ENCODE results near the gene M1AP. TPM values are rescaled to one million over a fixed set of nuclear protein-coding genes. Genes with fewer than 3 reads are reported as not detected.

The M1AP gene
- total and polyA plus RNA-seq, 2 donors from 2014 or later = 0.49 to 3.4 TPM

- H3K9ac ChIP-seq (ENCODE audit: low read length in 3 of 3) = no peak overlapping the region
- no peaks in the 10 kb centered on the region for H3K27me3 ChIP-seq (ENCODE audit: control insufficient read depth, insufficient read depth, low read length)
- intact Hi-C loops (cut with DNase I) = no loop called here
- H3K27ac ChIP-seq (ENCODE audit: low read depth in 2 of 2, low read length in 2 of 2) = no peak overlapping the region
- DNase-seq (no peak), FAIRE-seq (no peak)
- H3K9me3 ChIP-seq (ENCODE audit: control insufficient read depth in 2 of 3, insufficient read depth in 1 of 3, low read length in 3 of 3) = no peaks in the 10 kb centered on the region
- H3K36me3 ChIP-seq (ENCODE audit: control insufficient read depth in 2 of 3, insufficient read depth in 3 of 3, low read length in 3 of 3) = no peaks in the 10 kb centered on the region
- H3K4me3 ChIP-seq (ENCODE audit: low read length in 3 of 3) = no peak overlapping the region
- TF ChIP-seq CTCF (IDR thresholded peaks at IDR 0.05; ENCODE audit: borderline replicate concordance, extremely low read depth, insufficient read depth) = no peak
- no peaks in the 10 kb centered on the region for H3K4me1 ChIP-seq (ENCODE audit: control insufficient read depth in 2 of 3, insufficient read depth in 2 of 3, low read depth in 1 of 3, low read length in 3 of 3)
Measured at GRCh38 chr2:74576863-74577229, 71.3 kb downstream of the M1AP start.

- no peak overlapping the region for H3K4me3 ChIP-seq (ENCODE audit: low read length in 3 of 3)
- H3K27me3 ChIP-seq (ENCODE audit: control insufficient read depth, insufficient read depth, low read length) = no peaks in the 10 kb centered on the region
- intact Hi-C loops (cut with DNase I) = no loop called here
- H3K36me3 ChIP-seq (ENCODE audit: control insufficient read depth in 2 of 3, insufficient read depth in 3 of 3, low read length in 3 of 3) = no peaks in the 10 kb centered on the region
- no peak overlapping the region for H3K9ac ChIP-seq (ENCODE audit: low read length in 3 of 3)
- H3K27ac ChIP-seq (ENCODE audit: low read depth in 2 of 2, low read length in 2 of 2) = no peak overlapping the region
- H3K4me1 ChIP-seq (ENCODE audit: control insufficient read depth in 2 of 3, insufficient read depth in 2 of 3, low read depth in 1 of 3, low read length in 3 of 3) = no peaks in the 10 kb centered on the region
- TF ChIP-seq CTCF (IDR thresholded peaks at IDR 0.05; ENCODE audit: borderline replicate concordance, extremely low read depth, insufficient read depth) = no peak
- peak in 1 of 5 donors; percentile 22 for DNase-seq
- H3K9me3 ChIP-seq (ENCODE audit: control insufficient read depth in 2 of 3, insufficient read depth in 1 of 3, low read length in 3 of 3) = no peaks in the 10 kb centered on the region
- no peak for FAIRE-seq
Measured at GRCh38 chr2:74576211-74576862, 71.8 kb downstream of the M1AP start.

- intact Hi-C loops (cut with DNase I) = no loop called here
- H3K4me1 ChIP-seq (ENCODE audit: control insufficient read depth in 2 of 3, insufficient read depth in 2 of 3, low read depth in 1 of 3, low read length in 3 of 3) = no peaks in the 10 kb centered on the region
- no peak for TF ChIP-seq CTCF (IDR thresholded peaks at IDR 0.05; ENCODE audit: borderline replicate concordance, extremely low read depth, insufficient read depth)
- DNase-seq (no peak), FAIRE-seq (no peak)
- no peak overlapping the region for H3K9ac ChIP-seq (ENCODE audit: low read length in 3 of 3)
- H3K27ac ChIP-seq (ENCODE audit: low read depth in 2 of 2, low read length in 2 of 2) = no peak overlapping the region
- no peaks in the 10 kb centered on the region for H3K9me3 ChIP-seq (ENCODE audit: control insufficient read depth in 2 of 3, insufficient read depth in 1 of 3, low read length in 3 of 3)
- no peaks in the 10 kb centered on the region for H3K36me3 ChIP-seq (ENCODE audit: control insufficient read depth in 2 of 3, insufficient read depth in 3 of 3, low read length in 3 of 3)
- no peaks in the 10 kb centered on the region for H3K27me3 ChIP-seq (ENCODE audit: control insufficient read depth, insufficient read depth, low read length)
- H3K4me3 ChIP-seq (ENCODE audit: low read length in 3 of 3) = no peak overlapping the region
Measured at GRCh38 chr2:74575320-74575719, 72.8 kb downstream of the M1AP start.

All from kidney (tissue), 14 donors.